Measurements from ENCODE around the gene HTD2.

The HTD2 gene

GRCh38 chr3:58317811-58318210 lies 11.5 kb downstream of the HTD2 start (continued):
- TF ChIP-seq, protein P1, sequence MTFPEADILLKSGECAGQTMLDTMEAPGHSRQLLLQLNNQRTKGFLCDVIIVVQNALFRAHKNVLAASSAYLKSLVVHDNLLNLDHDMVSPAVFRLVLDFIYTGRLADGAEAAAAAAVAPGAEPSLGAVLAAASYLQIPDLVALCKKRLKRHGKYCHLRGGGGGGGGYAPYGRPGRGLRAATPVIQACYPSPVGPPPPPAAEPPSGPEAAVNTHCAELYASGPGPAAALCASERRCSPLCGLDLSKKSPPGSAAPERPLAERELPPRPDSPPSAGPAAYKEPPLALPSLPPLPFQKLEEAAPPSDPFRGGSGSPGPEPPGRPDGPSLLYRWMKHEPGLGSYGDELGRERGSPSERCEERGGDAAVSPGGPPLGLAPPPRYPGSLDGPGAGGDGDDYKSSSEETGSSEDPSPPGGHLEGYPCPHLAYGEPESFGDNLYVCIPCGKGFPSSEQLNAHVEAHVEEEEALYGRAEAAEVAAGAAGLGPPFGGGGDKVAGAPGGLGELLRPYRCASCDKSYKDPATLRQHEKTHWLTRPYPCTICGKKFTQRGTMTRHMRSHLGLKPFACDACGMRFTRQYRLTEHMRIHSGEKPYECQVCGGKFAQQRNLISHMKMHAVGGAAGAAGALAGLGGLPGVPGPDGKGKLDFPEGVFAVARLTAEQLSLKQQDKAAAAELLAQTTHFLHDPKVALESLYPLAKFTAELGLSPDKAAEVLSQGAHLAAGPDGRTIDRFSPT (tag by site-specific recombination; IDR thresholded peaks at IDR 0.05): no peak
- no peak for TF ChIP-seq SP3 (tag by site-specific recombination; IDR thresholded peaks at IDR 0.05)
- no peak for TF ChIP-seq ZNF561 (tag by site-specific recombination; IDR thresholded peaks at IDR 0.05; ENCODE audit: borderline replicate concordance)
- TF ChIP-seq ZNF2 (tag by site-specific recombination; IDR thresholded peaks at IDR 0.05): no peak
- TF ChIP-seq, protein P2, sequence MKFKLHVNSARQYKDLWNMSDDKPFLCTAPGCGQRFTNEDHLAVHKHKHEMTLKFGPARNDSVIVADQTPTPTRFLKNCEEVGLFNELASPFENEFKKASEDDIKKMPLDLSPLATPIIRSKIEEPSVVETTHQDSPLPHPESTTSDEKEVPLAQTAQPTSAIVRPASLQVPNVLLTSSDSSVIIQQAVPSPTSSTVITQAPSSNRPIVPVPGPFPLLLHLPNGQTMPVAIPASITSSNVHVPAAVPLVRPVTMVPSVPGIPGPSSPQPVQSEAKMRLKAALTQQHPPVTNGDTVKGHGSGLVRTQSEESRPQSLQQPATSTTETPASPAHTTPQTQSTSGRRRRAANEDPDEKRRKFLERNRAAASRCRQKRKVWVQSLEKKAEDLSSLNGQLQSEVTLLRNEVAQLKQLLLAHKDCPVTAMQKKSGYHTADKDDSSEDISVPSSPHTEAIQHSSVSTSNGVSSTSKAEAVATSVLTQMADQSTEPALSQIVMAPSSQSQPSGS (tag by site-specific recombination; IDR thresholded peaks at IDR 0.05; ENCODE audit: low read depth): no peak
- no peak for TF ChIP-seq ZNF645 (tag by site-specific recombination; IDR thresholded peaks at IDR 0.05)

- POLR2A ChIA-PET: no interaction called here
- no peak for TF ChIP-seq ZSCAN16 (tag by site-specific recombination; IDR thresholded peaks at IDR 0.05)
- no peak for TF ChIP-seq ZBTB7A (tag by site-specific recombination; IDR thresholded peaks at IDR 0.05; ENCODE audit: low read depth)
- no peak for TF ChIP-seq ZNF138 (tag by site-specific recombination; IDR thresholded peaks at IDR 0.05; ENCODE audit: borderline replicate concordance)
- TF ChIP-seq ZNF48 (tag by site-specific recombination; IDR thresholded peaks at IDR 0.05): no peak
- no peak for TF ChIP-seq TCF7L2 (IDR thresholded peaks at IDR 0.05; ENCODE audit: borderline replicate concordance, low read depth, low read length)
- no peak for TF ChIP-seq ZNF140 (tag by site-specific recombination; IDR thresholded peaks at IDR 0.05)
- TF ChIP-seq YY1 (tag by site-specific recombination; IDR thresholded peaks at IDR 0.05): no peak
- TF ChIP-seq ZBTB1 (tag by site-specific recombination; IDR thresholded peaks at IDR 0.05): no peak
- no peak for TF ChIP-seq ZNF580 (tag by site-specific recombination; IDR thresholded peaks at IDR 0.05)
- TF ChIP-seq ZNF521 (tag by site-specific recombination; IDR thresholded peaks at IDR 0.05): no peak
- no peak for TF ChIP-seq SALL2 (tag by site-specific recombination; IDR thresholded peaks at IDR 0.05; ENCODE audit: borderline replicate concordance)
- TF ChIP-seq ZNF423 (tag by site-specific recombination; IDR thresholded peaks at IDR 0.05): no peak
- TF ChIP-seq KLF9 (tag by site-specific recombination; IDR thresholded peaks at IDR 0.05; ENCODE audit: low read depth): no peak
- Histone ChIP-seq H3K27ac (ENCODE audit: extremely low read depth, low read depth, low read length) (no peak overlapping the region), H3K9me3 (ENCODE audit: control insufficient read depth, insufficient read depth, low read depth, low read length) (no peaks in the 10 kb centered on the region), H3K4me3 (ENCODE audit: low read depth, low read length) (no peak overlapping the region), H3K36me3 (ENCODE audit: control insufficient read depth in 2 of 2, insufficient read depth in 1 of 2, low read length in 2 of 2) (peaks cover 7 to 31% of the 10 kb centered on the region in 2 experiments), H3K4me1 (ENCODE audit: control insufficient read depth, insufficient read depth, low read length) (0 out of 2 replicates have a peak, but pooled peaks cover 5% of the 10 kb centered on the region)
- CTCF ChIA-PET: interaction anchor here (1.1 to 2.5 kb wide), 9 partner anchors 9 to 212 kb away, joined by 3 to 10 read pairs (median 4); no protein-coding TSS in a partner anchor
Observed at GRCh38 chr3:58321791-58322190, 15.5 kb downstream of the HTD2 start.

DNA sequence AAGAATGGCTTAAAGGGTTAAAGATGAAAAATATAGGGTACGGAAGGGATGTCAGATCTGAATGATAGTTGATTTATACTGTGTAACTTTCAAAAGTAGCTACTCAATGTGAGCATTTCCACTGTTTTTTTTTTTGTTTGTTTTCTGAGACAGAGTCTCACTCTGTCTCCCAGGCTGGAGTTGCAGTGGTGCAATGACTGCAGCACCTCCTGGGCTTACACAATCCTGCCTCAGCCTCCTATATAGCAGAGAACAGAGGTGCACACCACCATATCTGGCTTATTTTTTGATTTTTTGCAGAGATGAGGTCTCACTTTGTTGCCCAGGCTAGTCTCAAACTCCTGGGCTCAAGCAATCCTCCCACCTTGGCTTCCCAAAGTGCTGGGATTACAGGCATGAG lies 16.5 kb downstream of the HTD2 start:
- ChIA-PET POLR2A (no interaction called here), CTCF (interaction anchor here (0.9 to 1.9 kb wide), 3 partner anchors 17 to 94 kb away, joined by 3 to 5 read pairs (median 4); partner anchors contain the start of genes HTD2 and RPP14)
- Histone ChIP-seq H3K27ac (ENCODE audit: extremely low read depth, low read depth, low read length) (no peak overlapping the region), H3K4me1 (ENCODE audit: control insufficient read depth, insufficient read depth, low read length) (0 out of 2 replicates have a peak, but pooled peaks cover 5% of the 10 kb centered on the region), H3K36me3 (ENCODE audit: control insufficient read depth in 2 of 2, insufficient read depth in 1 of 2, low read length in 2 of 2) (peaks cover 7 to 21% of the 10 kb centered on the region in 2 experiments), H3K9me3 (ENCODE audit: control insufficient read depth, insufficient read depth, low read depth, low read length) (no peaks in the 10 kb centered on the region), H3K4me3 (ENCODE audit: low read depth, low read length) (no peak overlapping the region)
- TF ChIP-seq, protein P3, sequence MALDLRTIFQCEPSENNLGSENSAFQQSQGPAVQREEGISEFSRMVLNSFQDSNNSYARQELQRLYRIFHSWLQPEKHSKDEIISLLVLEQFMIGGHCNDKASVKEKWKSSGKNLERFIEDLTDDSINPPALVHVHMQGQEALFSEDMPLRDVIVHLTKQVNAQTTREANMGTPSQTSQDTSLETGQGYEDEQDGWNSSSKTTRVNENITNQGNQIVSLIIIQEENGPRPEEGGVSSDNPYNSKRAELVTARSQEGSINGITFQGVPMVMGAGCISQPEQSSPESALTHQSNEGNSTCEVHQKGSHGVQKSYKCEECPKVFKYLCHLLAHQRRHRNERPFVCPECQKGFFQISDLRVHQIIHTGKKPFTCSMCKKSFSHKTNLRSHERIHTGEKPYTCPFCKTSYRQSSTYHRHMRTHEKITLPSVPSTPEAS (tag by site-specific recombination; IDR thresholded peaks at IDR 0.05): no peak
- no peak for TF ChIP-seq ZNF350 (tag by site-specific recombination; IDR thresholded peaks at IDR 0.05)
- no peak for TF ChIP-seq OVOL3 (tag by site-specific recombination; IDR thresholded peaks at IDR 0.05)
- TF ChIP-seq ZNF433 (tag by site-specific recombination; IDR thresholded peaks at IDR 0.05; ENCODE audit: low read depth): no peak
- no peak for TF ChIP-seq ZSCAN5A (tag by site-specific recombination; IDR thresholded peaks at IDR 0.05)
- no peak for TF ChIP-seq ZNF37A (tag by site-specific recombination; IDR thresholded peaks at IDR 0.05)
- no peak for TF ChIP-seq TCF7L2 (IDR thresholded peaks at IDR 0.05; ENCODE audit: borderline replicate concordance, low read depth, low read length)
- TF ChIP-seq ZNF266 (tag by site-specific recombination; IDR thresholded peaks at IDR 0.05; ENCODE audit: low read depth): no peak
- no peak for TF ChIP-seq SP2 (tag by site-specific recombination; IDR thresholded peaks at IDR 0.05)
- TF ChIP-seq ZNF404 (tag by site-specific recombination; IDR thresholded peaks at IDR 0.05): no peak

All from HEK293 (cell line).